Endodermal cell (in vitro differentiated cells): ENCODE data around the gene ROR1. TPM values are rescaled to one million over a fixed set of nuclear protein-coding genes. Genes with fewer than 3 reads are reported as not detected.

Experiments used
- DNase-seq: peaks from one replicate; pipeline ENCODE4 v3.0.0-alpha.2; 2017
- H3K27ac ChIP-seq: 2 replicates; pipeline ENCODE4 v1.5.1; 2013; ENCODE audit warnings: mild to moderate bottlenecking, low read depth, low read length, moderate library complexity
- H3K27me3 ChIP-seq: 2 replicates; pipeline ENCODE4 v1.6.1; 2013; ENCODE audit warnings: mild to moderate bottlenecking, low read length, moderate library complexity; ENCODE audit not compliant: insufficient read depth, control insufficient read depth, poor library complexity, severe bottlenecking
- H3K36me3 ChIP-seq: 2 replicates; pipeline ENCODE4 v1.7.0; 2013; ENCODE audit warnings: mild to moderate bottlenecking, low read length, moderate library complexity; ENCODE audit not compliant: control insufficient read depth, insufficient read depth
- H3K4me1 ChIP-seq: one replicate; pipeline ENCODE4 v1.7.0; 2013; ENCODE audit warnings: low read length; ENCODE audit not compliant: control insufficient read depth, insufficient read depth
- H3K4me3 ChIP-seq: 2 replicates; pipeline ENCODE4 v1.5.1; 2013; ENCODE audit warnings: mild to moderate bottlenecking, low read length, moderate library complexity
- H3K9ac ChIP-seq: 2 replicates; pipeline ENCODE4 v1.6.1; 2013; ENCODE audit warnings: mild to moderate bottlenecking, low read length, moderate library complexity; ENCODE audit not compliant: poor library complexity, severe bottlenecking; ENCODE audit errors: extremely low read depth
- H3K9me3 ChIP-seq: 2 replicates; pipeline ENCODE4 v1.6.1; 2013; ENCODE audit warnings: mild to moderate bottlenecking, low read length, moderate library complexity; ENCODE audit not compliant: control insufficient read depth
- H3K27ac Mint-ChIP-seq: 2 replicates; pipeline ENCODE4 v1.8.0; 2020; ENCODE audit warnings: mixed read lengths
- H3K27me3 Mint-ChIP-seq: 2 replicates; pipeline ENCODE4 v1.8.0; 2021; ENCODE audit warnings: mild to moderate bottlenecking, mixed read lengths; ENCODE audit not compliant: insufficient read depth
- H3K36me3 Mint-ChIP-seq: 2 replicates; pipeline ENCODE4 v1.8.0; 2020; ENCODE audit warnings: low read depth, mixed read lengths
- H3K4me1 Mint-ChIP-seq: 2 replicates; pipeline ENCODE4 v1.8.0; 2020; ENCODE audit warnings: mixed read lengths
- H3K4me3 Mint-ChIP-seq: 2 replicates; pipeline ENCODE4 v1.8.0; 2020; ENCODE audit warnings: mild to moderate bottlenecking, moderate library complexity, mixed read lengths
- H3K9me3 Mint-ChIP-seq: 2 replicates; pipeline ENCODE4 v1.8.0; 2020; ENCODE audit warnings: mild to moderate bottlenecking, mixed read lengths
- WGBS, 2 experiments: methylation state at CpG; one replicate each; pipeline versions ENCODE4 v1.1.5 to v1.1.7; 2013; ENCODE audit warnings: missing lambda C conversion rate in 2 of 2, mixed read lengths in 1 of 2; ENCODE audit not compliant: insufficient coverage in 1 of 2, insufficient read length in 1 of 2; 5-methylcytosine and 5-hydroxymethylcytosine counted together
- total RNA-seq, 2 donors: library from RNA; stranded (reverse); fragmentation: NEBNext Ultra II Directional in 1 of 2; extraction: Animal tissue kit (Norgen Biotek cat#: 25700) in 1 of 2; gene quantifications; 2 replicates in 1 of 2; 3 replicates in 1 of 2; pipeline ENCODE4 v1.2.1, GENCODE V29; 2021
- TF ChIP-seq, protein P1 (sequence below): fragments of 200-600 bp; sonication (generic); conservative IDR thresholded peaks from 2 replicates; pipeline ENCODE4 v1.5.0; 2021; ENCODE audit warnings: antibody characterized with exemption, mild to moderate bottlenecking

The ROR1 gene
- total RNA-seq, 2 donors from 2014 or later = 77.4 to 77.9 TPM

DNA sequence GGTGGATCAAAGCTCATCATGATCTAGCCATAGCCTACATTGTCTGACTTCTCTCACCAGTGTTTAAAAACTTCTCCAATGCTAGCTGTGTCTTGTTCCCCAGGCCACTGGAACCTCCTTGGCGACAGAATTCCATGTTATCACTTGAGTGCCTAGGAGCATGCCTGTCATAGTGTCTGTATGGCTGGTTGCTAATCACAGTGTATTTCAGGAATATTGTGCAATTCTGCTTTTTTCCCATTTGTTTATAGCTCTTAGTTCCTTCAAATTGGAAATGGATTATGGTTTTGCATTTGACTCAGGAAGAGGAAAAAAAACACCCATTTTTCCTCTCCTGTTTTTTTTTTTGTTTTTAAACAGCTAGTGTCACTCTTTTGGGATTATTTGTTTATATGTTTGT is 25.5 kb downstream of the ROR1 start:
- Mint-ChIP-seq H3K27ac (no peak overlapping the region), H3K4me3 (no peak overlapping the region), H3K36me3 (peaks cover 8% of the 10 kb centered on the region), H3K27me3 (no peaks in the 10 kb centered on the region), H3K9me3 (no peaks in the 10 kb centered on the region), H3K4me1 (peaks cover 58% of the 10 kb centered on the region)
- 83 to 88% methylated on average over 1 of the region's 1 CpG for WGBS, 2 experiments
- no peak overlapping the region for H3K27ac ChIP-seq
- no peaks in the 10 kb centered on the region for H3K27me3 ChIP-seq
- H3K36me3 ChIP-seq = peaks cover 16% of the 10 kb centered on the region
- peaks cover 15% of the 10 kb centered on the region for H3K4me1 ChIP-seq
- DNase-seq = no peak
- TF ChIP-seq, protein P1, sequence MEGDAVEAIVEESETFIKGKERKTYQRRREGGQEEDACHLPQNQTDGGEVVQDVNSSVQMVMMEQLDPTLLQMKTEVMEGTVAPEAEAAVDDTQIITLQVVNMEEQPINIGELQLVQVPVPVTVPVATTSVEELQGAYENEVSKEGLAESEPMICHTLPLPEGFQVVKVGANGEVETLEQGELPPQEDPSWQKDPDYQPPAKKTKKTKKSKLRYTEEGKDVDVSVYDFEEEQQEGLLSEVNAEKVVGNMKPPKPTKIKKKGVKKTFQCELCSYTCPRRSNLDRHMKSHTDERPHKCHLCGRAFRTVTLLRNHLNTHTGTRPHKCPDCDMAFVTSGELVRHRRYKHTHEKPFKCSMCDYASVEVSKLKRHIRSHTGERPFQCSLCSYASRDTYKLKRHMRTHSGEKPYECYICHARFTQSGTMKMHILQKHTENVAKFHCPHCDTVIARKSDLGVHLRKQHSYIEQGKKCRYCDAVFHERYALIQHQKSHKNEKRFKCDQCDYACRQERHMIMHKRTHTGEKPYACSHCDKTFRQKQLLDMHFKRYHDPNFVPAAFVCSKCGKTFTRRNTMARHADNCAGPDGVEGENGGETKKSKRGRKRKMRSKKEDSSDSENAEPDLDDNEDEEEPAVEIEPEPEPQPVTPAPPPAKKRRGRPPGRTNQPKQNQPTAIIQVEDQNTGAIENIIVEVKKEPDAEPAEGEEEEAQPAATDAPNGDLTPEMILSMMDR = no peak
- H3K9ac ChIP-seq = no peak overlapping the region
- no peaks in the 10 kb centered on the region for H3K9me3 ChIP-seq
- H3K4me3 ChIP-seq = no peak overlapping the region

DNA sequence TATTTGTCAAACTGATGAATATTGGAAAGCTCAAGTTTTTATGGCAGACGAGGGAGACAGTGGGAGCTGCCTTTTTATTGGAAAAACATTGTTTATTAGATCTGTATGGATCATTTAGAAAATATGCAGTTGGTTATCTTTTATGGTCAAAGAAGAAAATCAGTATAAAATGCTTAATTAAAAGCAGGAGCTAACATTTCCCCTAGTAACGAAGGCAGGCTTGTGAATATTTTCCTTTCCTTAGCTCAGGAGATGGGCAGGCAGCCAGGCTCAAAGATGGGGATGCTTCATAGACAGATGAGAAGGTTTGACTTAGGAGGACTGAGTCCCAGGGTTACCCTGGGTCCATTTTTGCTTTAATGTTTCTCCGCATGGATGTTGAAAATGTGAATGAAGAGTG is 26.0 kb downstream of the ROR1 start:
- Mint-ChIP-seq H3K27ac (no peak overlapping the region), H3K9me3 (no peaks in the 10 kb centered on the region), H3K36me3 (peaks cover 8% of the 10 kb centered on the region), H3K4me3 (no peak overlapping the region), H3K27me3 (no peaks in the 10 kb centered on the region), H3K4me1 (peaks cover 56% of the 10 kb centered on the region)
- Histone ChIP-seq H3K36me3 (peaks cover 16% of the 10 kb centered on the region), H3K4me3 (no peak overlapping the region), H3K27me3 (no peaks in the 10 kb centered on the region), H3K9me3 (no peaks in the 10 kb centered on the region), H3K27ac (no peak overlapping the region), H3K9ac (no peak overlapping the region), H3K4me1 (peaks cover 10% of the 10 kb centered on the region)
- DNase-seq = no peak
- TF ChIP-seq, protein P1 = no peak
- WGBS, 2 experiments = 93 to 96% methylated on average over 3 of the region's 3 CpGs

DNA sequence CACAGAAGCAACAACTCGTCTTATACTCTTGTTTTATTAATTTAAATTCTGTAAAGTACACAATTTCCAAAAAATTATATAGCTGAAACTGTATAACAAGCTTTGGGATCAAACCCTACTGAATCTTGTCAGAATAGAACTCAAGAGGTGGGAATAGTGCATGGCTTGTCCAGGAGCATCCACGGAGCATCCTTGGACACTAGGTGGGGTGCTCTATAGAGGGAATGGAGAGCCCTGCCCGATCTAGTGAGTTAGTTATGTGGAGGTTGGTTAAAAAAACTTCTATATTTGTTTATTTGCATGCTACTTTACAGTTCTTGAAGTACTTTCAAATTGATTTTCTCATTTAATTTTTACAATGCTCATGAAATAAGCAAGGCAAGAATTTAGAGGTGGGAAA is 28.3 kb downstream of the ROR1 start:
- no peaks in the 10 kb centered on the region for H3K4me1 ChIP-seq
- no peaks in the 10 kb centered on the region for H3K27me3 ChIP-seq
- no peak for DNase-seq
- peaks cover 40% of the 10 kb centered on the region for H3K4me1 Mint-ChIP-seq
- no peak overlapping the region for H3K27ac Mint-ChIP-seq
- TF ChIP-seq, protein P1 = peak; percentile 63
- H3K9me3 Mint-ChIP-seq = no peaks in the 10 kb centered on the region
- no peaks in the 10 kb centered on the region for H3K27me3 Mint-ChIP-seq
- WGBS, 2 experiments = 83 to 85% methylated on average over 1 to 2 of the region's 3 CpGs
- peaks cover 11% of the 10 kb centered on the region for H3K36me3 Mint-ChIP-seq
- H3K9me3 ChIP-seq = no peaks in the 10 kb centered on the region
- H3K4me3 ChIP-seq = no peak overlapping the region
- no peak overlapping the region for H3K9ac ChIP-seq
- H3K4me3 Mint-ChIP-seq = no peak overlapping the region
- H3K27ac ChIP-seq = no peak overlapping the region
- peaks cover 9% of the 10 kb centered on the region for H3K36me3 ChIP-seq
